Measurements from ENCODE around the gene APP.

The APP gene

GRCh38 chr21:26112975-26113374, 57.6 kb downstream of the APP start:
- TF ChIP-seq SPI1 (IDR thresholded peaks at IDR 0.05; ENCODE audit: borderline replicate concordance, low read depth) = no peak
- TF ChIP-seq, protein P1, sequence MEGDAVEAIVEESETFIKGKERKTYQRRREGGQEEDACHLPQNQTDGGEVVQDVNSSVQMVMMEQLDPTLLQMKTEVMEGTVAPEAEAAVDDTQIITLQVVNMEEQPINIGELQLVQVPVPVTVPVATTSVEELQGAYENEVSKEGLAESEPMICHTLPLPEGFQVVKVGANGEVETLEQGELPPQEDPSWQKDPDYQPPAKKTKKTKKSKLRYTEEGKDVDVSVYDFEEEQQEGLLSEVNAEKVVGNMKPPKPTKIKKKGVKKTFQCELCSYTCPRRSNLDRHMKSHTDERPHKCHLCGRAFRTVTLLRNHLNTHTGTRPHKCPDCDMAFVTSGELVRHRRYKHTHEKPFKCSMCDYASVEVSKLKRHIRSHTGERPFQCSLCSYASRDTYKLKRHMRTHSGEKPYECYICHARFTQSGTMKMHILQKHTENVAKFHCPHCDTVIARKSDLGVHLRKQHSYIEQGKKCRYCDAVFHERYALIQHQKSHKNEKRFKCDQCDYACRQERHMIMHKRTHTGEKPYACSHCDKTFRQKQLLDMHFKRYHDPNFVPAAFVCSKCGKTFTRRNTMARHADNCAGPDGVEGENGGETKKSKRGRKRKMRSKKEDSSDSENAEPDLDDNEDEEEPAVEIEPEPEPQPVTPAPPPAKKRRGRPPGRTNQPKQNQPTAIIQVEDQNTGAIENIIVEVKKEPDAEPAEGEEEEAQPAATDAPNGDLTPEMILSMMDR (IDR thresholded peaks at IDR 0.05; ENCODE audit: insufficient read depth, low read length) = no peak
- TF ChIP-seq GABPA (IDR thresholded peaks at IDR 0.05; ENCODE audit: low read depth) = no peak
- no peak for TF ChIP-seq REST (IDR thresholded peaks at IDR 0.05; ENCODE audit: insufficient replicate concordance, low read depth)
- TF ChIP-seq POLR2AphosphoS5 (IDR thresholded peaks at IDR 0.05; ENCODE audit: low read depth) = no peak
- H3K4me3 ChIP-seq (replicated peaks; ENCODE audit: insufficient read depth, low read length) = no peak overlapping the region
- H3K27me3 ChIP-seq (ENCODE audit: insufficient read depth, poor library complexity, severe bottlenecking) = no peaks in the 10 kb centered on the region
- no peak overlapping the region for H3K27ac ChIP-seq (replicated peaks)
- no peak for DNase-seq (ENCODE audit: low read depth in 1 of 2, low spot score in 1 of 2)

DNA sequence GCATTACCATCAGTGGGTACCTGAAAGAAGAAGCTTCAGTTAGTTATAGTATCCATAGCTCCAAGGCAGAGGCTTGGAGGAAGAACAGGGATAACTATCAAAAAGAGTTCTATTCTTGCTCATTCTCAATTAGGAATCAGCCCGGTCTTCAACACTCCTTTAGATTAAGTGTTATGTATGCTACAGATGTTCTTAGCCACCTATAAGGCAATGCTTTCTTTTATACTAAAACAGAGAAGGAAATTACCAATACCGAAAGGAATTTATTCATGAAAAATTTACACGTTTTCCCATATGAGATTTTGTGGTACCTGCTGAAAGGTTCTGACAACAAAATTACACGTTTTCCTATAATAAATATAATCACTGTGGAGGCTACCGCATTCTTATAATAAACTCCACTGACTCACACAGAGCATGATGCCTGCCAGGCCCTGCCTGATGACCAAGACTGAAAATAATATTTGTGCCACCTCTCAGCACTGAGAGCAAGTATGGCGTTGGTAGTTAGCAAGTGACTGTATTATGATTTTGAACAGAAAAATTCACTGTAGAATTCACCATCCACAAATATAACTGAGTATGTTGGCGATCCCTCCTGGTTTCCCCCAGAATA, 58.3 kb downstream of the APP start:
- H3K27ac ChIP-seq (replicated peaks) = no peak overlapping the region
- H3K27me3 ChIP-seq (ENCODE audit: insufficient read depth, poor library complexity, severe bottlenecking) = no peaks in the 10 kb centered on the region
- TF ChIP-seq POLR2AphosphoS5 (IDR thresholded peaks at IDR 0.05; ENCODE audit: low read depth) (no peak), REST (IDR thresholded peaks at IDR 0.05; ENCODE audit: insufficient replicate concordance, low read depth) (no peak), SPI1 (IDR thresholded peaks at IDR 0.05; ENCODE audit: borderline replicate concordance, low read depth) (no peak), GABPA (IDR thresholded peaks at IDR 0.05; ENCODE audit: low read depth) (no peak)
- TF ChIP-seq, protein P1 (IDR thresholded peaks at IDR 0.05; ENCODE audit: insufficient read depth, low read length) = no peak
- H3K4me3 ChIP-seq (replicated peaks; ENCODE audit: insufficient read depth, low read length) = no peak overlapping the region
- no peak for DNase-seq (ENCODE audit: low read depth in 1 of 2, low spot score in 1 of 2)

DNA sequence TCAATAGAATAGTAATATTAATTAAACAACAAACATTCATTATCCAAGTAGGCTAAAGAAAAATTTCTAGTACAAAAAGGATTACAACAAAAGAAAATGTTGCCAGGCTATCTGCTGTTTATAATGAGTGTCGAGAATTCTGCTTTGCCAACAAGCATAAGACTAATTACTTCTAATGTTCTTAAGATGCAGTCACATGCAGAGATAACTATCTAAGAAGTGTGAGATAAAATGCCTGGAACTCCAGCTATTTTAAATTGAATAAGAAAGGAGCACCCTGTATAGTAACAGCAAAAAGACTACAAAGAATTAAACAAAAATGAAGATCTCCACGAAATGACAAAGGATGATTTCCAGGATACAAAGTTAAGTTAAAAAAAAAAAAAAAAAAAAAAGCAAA, 59.9 kb downstream of the APP start:
- H3K27ac ChIP-seq (replicated peaks) = no peak overlapping the region
- DNase-seq (ENCODE audit: low read depth in 1 of 2, low spot score in 1 of 2) = no peak
- no peaks in the 10 kb centered on the region for H3K27me3 ChIP-seq (ENCODE audit: insufficient read depth, poor library complexity, severe bottlenecking)
- no peak overlapping the region for H3K4me3 ChIP-seq (replicated peaks; ENCODE audit: insufficient read depth, low read length)
- TF ChIP-seq GABPA (IDR thresholded peaks at IDR 0.05; ENCODE audit: low read depth) = no peak
- no peak for TF ChIP-seq SPI1 (IDR thresholded peaks at IDR 0.05; ENCODE audit: borderline replicate concordance, low read depth)
- no peak for TF ChIP-seq REST (IDR thresholded peaks at IDR 0.05; ENCODE audit: insufficient replicate concordance, low read depth)
- TF ChIP-seq POLR2AphosphoS5 (IDR thresholded peaks at IDR 0.05; ENCODE audit: low read depth) = no peak
- TF ChIP-seq, protein P1 (IDR thresholded peaks at IDR 0.05; ENCODE audit: insufficient read depth, low read length) = no peak
